ENCODE data around the gene RSPH1.

The RSPH1 gene

DNA sequence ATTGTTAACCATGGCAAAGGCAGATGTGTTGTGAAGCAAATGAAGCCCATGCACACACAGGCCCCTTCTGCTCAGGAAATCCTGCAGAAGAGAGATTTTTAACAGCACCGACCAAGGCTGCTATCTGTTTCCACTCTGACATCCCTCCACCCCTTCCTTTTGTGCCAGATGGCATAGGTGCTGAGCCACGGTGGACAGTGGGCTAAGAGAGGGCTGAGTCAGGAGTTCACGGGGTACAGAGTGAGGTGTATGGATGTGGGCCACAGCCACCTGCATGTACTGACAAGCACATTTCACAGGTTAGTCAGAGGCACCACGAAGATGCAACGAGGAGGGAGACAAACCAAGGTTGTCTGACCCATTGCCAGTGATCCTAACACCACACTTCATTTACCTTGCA, 9.5 kb downstream of the RSPH1 start:
- in situ Hi-C loops (cut with MboI; ENCODE audit: low pct_unique_long_range_greater_than_20kb, low sequenced_read_pairs, unreplicated experiment): no loop called here
- no peak for DNase-seq (ENCODE audit: low spot score)
- TF ChIP-seq, protein P1, sequence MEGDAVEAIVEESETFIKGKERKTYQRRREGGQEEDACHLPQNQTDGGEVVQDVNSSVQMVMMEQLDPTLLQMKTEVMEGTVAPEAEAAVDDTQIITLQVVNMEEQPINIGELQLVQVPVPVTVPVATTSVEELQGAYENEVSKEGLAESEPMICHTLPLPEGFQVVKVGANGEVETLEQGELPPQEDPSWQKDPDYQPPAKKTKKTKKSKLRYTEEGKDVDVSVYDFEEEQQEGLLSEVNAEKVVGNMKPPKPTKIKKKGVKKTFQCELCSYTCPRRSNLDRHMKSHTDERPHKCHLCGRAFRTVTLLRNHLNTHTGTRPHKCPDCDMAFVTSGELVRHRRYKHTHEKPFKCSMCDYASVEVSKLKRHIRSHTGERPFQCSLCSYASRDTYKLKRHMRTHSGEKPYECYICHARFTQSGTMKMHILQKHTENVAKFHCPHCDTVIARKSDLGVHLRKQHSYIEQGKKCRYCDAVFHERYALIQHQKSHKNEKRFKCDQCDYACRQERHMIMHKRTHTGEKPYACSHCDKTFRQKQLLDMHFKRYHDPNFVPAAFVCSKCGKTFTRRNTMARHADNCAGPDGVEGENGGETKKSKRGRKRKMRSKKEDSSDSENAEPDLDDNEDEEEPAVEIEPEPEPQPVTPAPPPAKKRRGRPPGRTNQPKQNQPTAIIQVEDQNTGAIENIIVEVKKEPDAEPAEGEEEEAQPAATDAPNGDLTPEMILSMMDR (IDR thresholded peaks at IDR 0.05; ENCODE audit: extremely low read depth, insufficient read depth, missing control alignments): no peak

GRCh38 chr21:42486072-42486471, 10.0 kb downstream of the RSPH1 start:
- no peak for DNase-seq (ENCODE audit: low spot score)
- in situ Hi-C loops (cut with MboI; ENCODE audit: low pct_unique_long_range_greater_than_20kb, low sequenced_read_pairs, unreplicated experiment): no loop called here
- TF ChIP-seq, protein P1 (IDR thresholded peaks at IDR 0.05; ENCODE audit: extremely low read depth, insufficient read depth, missing control alignments): no peak

DNA sequence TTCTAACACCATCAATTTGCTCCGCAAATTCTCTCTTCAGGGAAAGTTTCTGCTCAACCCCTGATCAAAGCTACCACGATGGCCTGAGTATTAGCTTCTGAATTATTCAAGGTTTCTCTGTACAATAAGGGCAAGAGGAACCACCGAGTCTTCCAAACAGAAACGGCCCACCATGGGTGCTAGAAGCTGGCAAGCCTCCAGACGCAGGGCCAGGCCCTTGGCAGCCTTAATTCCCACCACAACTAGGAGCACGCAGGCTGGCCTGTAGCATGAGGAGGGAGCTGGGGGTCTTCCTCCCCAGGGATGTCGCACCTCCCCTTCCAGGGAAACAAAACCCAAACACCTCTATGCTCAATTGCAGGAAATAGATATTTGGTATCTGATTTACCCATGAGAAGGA, 11.1 kb downstream of the RSPH1 start:
- no peak for DNase-seq (ENCODE audit: low spot score)
- TF ChIP-seq, protein P1 (IDR thresholded peaks at IDR 0.05; ENCODE audit: extremely low read depth, insufficient read depth, missing control alignments): no peak
- in situ Hi-C loops (cut with MboI; ENCODE audit: low pct_unique_long_range_greater_than_20kb, low sequenced_read_pairs, unreplicated experiment): no loop called here

GRCh38 chr21:42481169-42481568, 14.9 kb downstream of the RSPH1 start:
- no peak for DNase-seq (ENCODE audit: low spot score)
- TF ChIP-seq, protein P1 (IDR thresholded peaks at IDR 0.05; ENCODE audit: extremely low read depth, insufficient read depth, missing control alignments): no peak
- in situ Hi-C loops (cut with MboI; ENCODE audit: low pct_unique_long_range_greater_than_20kb, low sequenced_read_pairs, unreplicated experiment): no loop called here

DNA sequence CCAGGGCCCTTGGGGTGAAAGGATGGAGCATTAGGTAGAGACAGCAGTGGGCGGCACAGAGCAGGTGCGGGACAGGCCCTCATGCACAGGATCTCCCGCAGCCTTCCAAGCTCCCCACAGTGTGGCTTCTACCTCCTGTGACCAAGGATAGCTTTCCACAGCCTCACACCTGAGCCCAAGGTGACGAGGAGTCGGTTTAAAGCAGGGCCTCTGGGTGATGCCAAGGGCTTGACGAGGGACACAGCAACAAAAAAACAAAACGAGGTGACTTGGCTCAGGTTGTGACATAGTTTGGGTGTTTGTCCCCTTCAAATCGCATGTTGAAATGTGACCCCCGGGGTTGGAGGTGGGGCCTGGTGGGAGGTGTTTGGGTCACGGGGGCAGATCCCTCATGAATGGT, 15.3 kb downstream of the RSPH1 start:
- in situ Hi-C loops (cut with MboI; ENCODE audit: low pct_unique_long_range_greater_than_20kb, low sequenced_read_pairs, unreplicated experiment): no loop called here
- TF ChIP-seq, protein P1 (IDR thresholded peaks at IDR 0.05; ENCODE audit: extremely low read depth, insufficient read depth, missing control alignments): no peak
- DNase-seq (ENCODE audit: low spot score): no peak

DNA sequence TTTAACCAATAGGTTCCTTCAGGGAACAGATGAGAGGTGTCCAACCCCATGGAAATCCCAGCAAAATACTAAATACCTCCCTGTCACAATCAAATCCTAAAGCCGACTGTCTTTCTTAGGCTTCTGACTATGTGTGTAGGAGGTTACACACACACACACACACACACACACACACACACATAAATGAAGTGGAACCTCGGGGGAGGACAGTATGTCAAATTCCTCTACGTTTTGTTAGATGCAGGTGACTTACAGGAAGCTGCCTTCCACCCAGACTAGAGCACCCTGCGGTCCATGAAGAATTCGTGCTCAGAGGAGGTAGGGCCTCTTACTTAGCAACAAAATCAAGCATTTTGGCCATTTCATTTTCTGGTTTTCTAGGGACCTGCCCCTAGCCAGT, 16.4 kb downstream of the RSPH1 start:
- no peak for DNase-seq (ENCODE audit: low spot score)
- in situ Hi-C loops (cut with MboI; ENCODE audit: low pct_unique_long_range_greater_than_20kb, low sequenced_read_pairs, unreplicated experiment): no loop called here
- TF ChIP-seq, protein P1 (IDR thresholded peaks at IDR 0.05; ENCODE audit: extremely low read depth, insufficient read depth, missing control alignments): no peak

- DNase-seq (ENCODE audit: low spot score): no peak
- in situ Hi-C loops (cut with MboI; ENCODE audit: low pct_unique_long_range_greater_than_20kb, low sequenced_read_pairs, unreplicated experiment): no loop called here
- TF ChIP-seq, protein P1 (IDR thresholded peaks at IDR 0.05; ENCODE audit: extremely low read depth, insufficient read depth, missing control alignments): no peak
These were observed 17.5 kb downstream of the RSPH1 start for GRCh38 chr21:42478504-42478903.
